ENCODE data around the gene ADAMTSL3. TPM values are rescaled to one million over a fixed set of nuclear protein-coding genes. Genes with fewer than 3 reads are reported as not detected.
"Not testable (repeated sequence)": the region's sequence is repeated elsewhere in the genome, so short reads cannot be mapped to it uniquely, and the experiment has no call there.

The ADAMTSL3 gene
- polyA plus RNA-seq, 3 donors: 3.0 to 4.5 (median 3.5) TPM

GRCh38 chr15:83955806-83956265 is 301.9 kb downstream of the ADAMTSL3 start:
- no peak for DNase-seq (ENCODE audit: low read depth in 3 of 3, low spot score in 2 of 3)

- no peak for DNase-seq (ENCODE audit: low read depth in 3 of 3, low spot score in 2 of 3)
These were observed 303.0 kb downstream of the ADAMTSL3 start for GRCh38 chr15:83956887-83957286.

- no peak for DNase-seq (ENCODE audit: low read depth in 3 of 3, low spot score in 2 of 3)
These were observed 305.6 kb downstream of the ADAMTSL3 start for GRCh38 chr15:83959477-83959876.

GRCh38 chr15:83960192-83960829 is 306.4 kb downstream of the ADAMTSL3 start:
- no peak for DNase-seq (ENCODE audit: low read depth in 3 of 3, low spot score in 2 of 3)

GRCh38 chr15:83961311-83961710 is 307.4 kb downstream of the ADAMTSL3 start:
- no peak for DNase-seq (ENCODE audit: low read depth in 3 of 3, low spot score in 2 of 3)

- not testable (repeated sequence) for DNase-seq (ENCODE audit: low read depth in 3 of 3, low spot score in 2 of 3)
These were observed 311.0 kb downstream of the ADAMTSL3 start for GRCh38 chr15:83964967-83965366.

GRCh38 chr15:83970295-83970890 is 316.5 kb downstream of the ADAMTSL3 start:
- DNase-seq (ENCODE audit: low read depth in 3 of 3, low spot score in 2 of 3): no peak

GRCh38 chr15:83971992-83972391 is 318.1 kb downstream of the ADAMTSL3 start:
- no peak for DNase-seq (ENCODE audit: low read depth in 3 of 3, low spot score in 2 of 3)

- no peak for DNase-seq (ENCODE audit: low read depth in 3 of 3, low spot score in 2 of 3)
These were observed 319.9 kb downstream of the ADAMTSL3 start for GRCh38 chr15:83973816-83974215.

- no peak for DNase-seq (ENCODE audit: low read depth in 3 of 3, low spot score in 2 of 3)
These were observed 324.1 kb downstream of the ADAMTSL3 start for GRCh38 chr15:83977992-83978391.

GRCh38 chr15:83978588-83978987 is 324.7 kb downstream of the ADAMTSL3 start:
- DNase-seq (ENCODE audit: low read depth in 3 of 3, low spot score in 2 of 3): no peak

GRCh38 chr15:83980637-83981036 is 326.7 kb downstream of the ADAMTSL3 start:
- no peak for DNase-seq (ENCODE audit: low read depth in 3 of 3, low spot score in 2 of 3)

- DNase-seq (ENCODE audit: low read depth in 3 of 3, low spot score in 2 of 3): no peak
These were observed 328.8 kb downstream of the ADAMTSL3 start for GRCh38 chr15:83982748-83983147.

- DNase-seq (ENCODE audit: low read depth in 3 of 3, low spot score in 2 of 3): no peak
These were observed 329.9 kb downstream of the ADAMTSL3 start for GRCh38 chr15:83983634-83984458.

- no peak for DNase-seq (ENCODE audit: low read depth in 3 of 3, low spot score in 2 of 3)
These were observed 330.7 kb downstream of the ADAMTSL3 start for GRCh38 chr15:83984601-83985000.

GRCh38 chr15:83991163-83991562 is 337.2 kb downstream of the ADAMTSL3 start:
- DNase-seq (ENCODE audit: low read depth in 3 of 3, low spot score in 2 of 3): no peak

- DNase-seq (ENCODE audit: low read depth in 3 of 3, low spot score in 2 of 3): no peak
These were observed 338.6 kb downstream of the ADAMTSL3 start for GRCh38 chr15:83992324-83993031.

- no peak for DNase-seq (ENCODE audit: low read depth in 3 of 3, low spot score in 2 of 3)
These were observed 339.7 kb downstream of the ADAMTSL3 start for GRCh38 chr15:83993591-83993990.

- no peak for DNase-seq (ENCODE audit: low read depth in 3 of 3, low spot score in 2 of 3)
These were observed 344.6 kb downstream of the ADAMTSL3 start for GRCh38 chr15:83998486-83998885.

- no peak for DNase-seq (ENCODE audit: low read depth in 3 of 3, low spot score in 2 of 3)
These were observed 345.6 kb downstream of the ADAMTSL3 start for GRCh38 chr15:83999396-84000135.
